Neural crest cell (in vitro differentiated cells): ENCODE data around the gene PCSK5. TPM values are rescaled to one million over a fixed set of nuclear protein-coding genes. Genes with fewer than 3 reads are reported as not detected.
A peak's percentile ranks its signal among the peaks of the same experiment; 100 is the strongest.

Experiments
- DNase-seq: peaks from one replicate; pipeline ENCODE4 v3.0.0; 2021; ENCODE audit warnings: low read depth, mixed read lengths, low spot score
- H3K27ac Mint-ChIP-seq: one replicate; pipeline ENCODE4 v1.8.0; 2021; ENCODE audit warnings: mild to moderate bottlenecking, mixed read lengths; ENCODE audit not compliant: unreplicated experiment
- H3K27me3 Mint-ChIP-seq: 2 replicates; pipeline ENCODE4 v1.8.0; 2021; ENCODE audit warnings: low read depth, mild to moderate bottlenecking, mixed read lengths
- H3K36me3 Mint-ChIP-seq: 2 replicates; pipeline ENCODE4 v1.8.0; 2021; ENCODE audit warnings: low read depth, mild to moderate bottlenecking, mixed read lengths
- H3K4me1 Mint-ChIP-seq: 2 replicates; pipeline ENCODE4 v1.8.0; 2021; ENCODE audit warnings: mixed read lengths
- H3K4me3 Mint-ChIP-seq: one replicate; pipeline ENCODE4 v1.8.0; 2021; ENCODE audit warnings: mild to moderate bottlenecking, mixed read lengths
- H3K9me3 Mint-ChIP-seq: 2 replicates; pipeline ENCODE4 v1.8.0; 2021; ENCODE audit warnings: mixed read lengths
- long read RNA-seq: library from polyadenylated mRNA; unstranded; transcript quantifications from one replicate; pipeline ENCODE4 v2.0.0, GENCODE V29; 2020
- total RNA-seq: library from RNA; stranded (reverse); gene quantifications from 2 replicates; pipeline ENCODE4 v1.2.1, GENCODE V29; 2021
- TF ChIP-seq, protein P1 (sequence below): fragments of 200-600 bp; sonication (generic); conservative IDR thresholded peaks from 2 replicates; pipeline ENCODE4 v1.5.0; 2021; ENCODE audit warnings: antibody characterized with exemption, mild to moderate bottlenecking

Gene PCSK5
- 2.7 and 3.1 TPM in 2 replicates for total RNA-seq
- long read RNA-seq = 0 reads

DNA sequence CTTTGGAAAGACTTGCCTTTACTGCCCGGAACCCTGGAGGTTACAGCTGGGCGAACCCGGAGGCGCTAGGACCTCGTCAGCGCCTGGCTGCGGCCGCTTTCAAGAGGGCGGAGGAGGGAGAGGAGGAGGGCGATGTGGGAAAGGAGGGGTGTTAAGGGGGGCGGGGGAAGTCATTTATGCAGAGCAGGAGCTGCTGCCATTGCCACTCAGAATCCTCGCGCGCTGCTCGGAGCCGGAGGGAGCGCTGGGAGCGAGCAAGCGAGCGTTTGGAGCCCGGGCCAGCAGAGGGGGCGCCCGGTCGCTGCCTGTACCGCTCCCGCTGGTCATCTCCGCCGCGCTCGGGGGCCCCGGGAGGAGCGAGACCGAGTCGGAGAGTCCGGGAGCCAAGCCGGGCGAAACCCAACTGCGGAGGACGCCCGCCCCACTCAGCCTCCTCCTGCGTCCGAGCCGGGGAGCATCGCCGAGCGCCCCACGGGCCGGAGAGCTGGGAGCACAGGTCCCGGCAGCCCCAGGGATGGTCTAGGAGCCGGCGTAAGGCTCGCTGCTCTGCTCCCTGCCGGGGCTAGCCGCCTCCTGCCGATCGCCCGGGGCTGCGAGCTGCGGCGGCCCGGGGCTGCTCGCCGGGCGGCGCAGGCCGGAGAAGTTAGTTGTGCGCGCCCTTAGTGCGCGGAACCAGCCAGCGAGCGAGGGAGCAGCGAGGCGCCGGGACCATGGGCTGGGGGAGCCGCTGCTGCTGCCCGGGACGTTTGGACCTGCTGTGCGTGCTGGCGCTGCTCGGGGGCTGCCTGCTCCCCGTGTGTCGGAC, at the start of gene PCSK5:
TSS of gene PCSK5 (plus strand) at position 202 of the 805 bp plus-strand sequence. CDS start at position 711, 509 bp downstream.
- Mint-ChIP-seq H3K4me1 (peaks cover 23% of the 10 kb centered on the region), H3K4me3 (peak within 1 kb of the TSS; percentile 95), H3K27ac (peak within 1 kb of the TSS; percentile 44), H3K36me3 (no peaks in the 10 kb centered on the region), H3K9me3 (no peaks in the 10 kb centered on the region), H3K27me3 (peaks cover 55% of the 10 kb centered on the region)
- TF ChIP-seq, protein P1, sequence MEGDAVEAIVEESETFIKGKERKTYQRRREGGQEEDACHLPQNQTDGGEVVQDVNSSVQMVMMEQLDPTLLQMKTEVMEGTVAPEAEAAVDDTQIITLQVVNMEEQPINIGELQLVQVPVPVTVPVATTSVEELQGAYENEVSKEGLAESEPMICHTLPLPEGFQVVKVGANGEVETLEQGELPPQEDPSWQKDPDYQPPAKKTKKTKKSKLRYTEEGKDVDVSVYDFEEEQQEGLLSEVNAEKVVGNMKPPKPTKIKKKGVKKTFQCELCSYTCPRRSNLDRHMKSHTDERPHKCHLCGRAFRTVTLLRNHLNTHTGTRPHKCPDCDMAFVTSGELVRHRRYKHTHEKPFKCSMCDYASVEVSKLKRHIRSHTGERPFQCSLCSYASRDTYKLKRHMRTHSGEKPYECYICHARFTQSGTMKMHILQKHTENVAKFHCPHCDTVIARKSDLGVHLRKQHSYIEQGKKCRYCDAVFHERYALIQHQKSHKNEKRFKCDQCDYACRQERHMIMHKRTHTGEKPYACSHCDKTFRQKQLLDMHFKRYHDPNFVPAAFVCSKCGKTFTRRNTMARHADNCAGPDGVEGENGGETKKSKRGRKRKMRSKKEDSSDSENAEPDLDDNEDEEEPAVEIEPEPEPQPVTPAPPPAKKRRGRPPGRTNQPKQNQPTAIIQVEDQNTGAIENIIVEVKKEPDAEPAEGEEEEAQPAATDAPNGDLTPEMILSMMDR = peak; percentile 45
- DNase-seq = peak; percentile 76

DNA sequence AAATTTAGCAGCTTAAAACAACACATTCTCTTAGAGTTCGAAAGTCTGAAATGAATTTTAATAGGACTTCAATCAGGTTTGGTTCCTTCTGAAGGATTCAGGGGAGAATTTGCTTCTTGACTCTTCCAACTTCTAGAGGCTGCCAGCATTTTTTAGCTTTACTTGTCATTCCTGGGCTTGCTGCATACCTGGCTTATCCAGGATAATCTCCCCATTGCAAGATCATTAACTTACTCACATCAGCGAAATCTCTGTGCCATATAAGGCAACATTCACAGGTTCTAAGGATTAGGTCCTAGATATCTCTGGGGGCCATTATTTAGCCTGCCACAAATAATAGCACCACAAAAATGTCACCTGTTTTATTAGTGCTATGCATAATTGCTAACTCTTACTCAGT, 46.2 kb upstream of the PCSK5 start:
- H3K27ac Mint-ChIP-seq = no peak overlapping the region
- TF ChIP-seq, protein P1 = no peak
- H3K4me1 Mint-ChIP-seq = no peaks in the 10 kb centered on the region
- no peak overlapping the region for H3K4me3 Mint-ChIP-seq
- H3K27me3 Mint-ChIP-seq = no peaks in the 10 kb centered on the region
- DNase-seq = no peak
- peaks cover 3% of the 10 kb centered on the region for H3K9me3 Mint-ChIP-seq
- no peaks in the 10 kb centered on the region for H3K36me3 Mint-ChIP-seq

DNA sequence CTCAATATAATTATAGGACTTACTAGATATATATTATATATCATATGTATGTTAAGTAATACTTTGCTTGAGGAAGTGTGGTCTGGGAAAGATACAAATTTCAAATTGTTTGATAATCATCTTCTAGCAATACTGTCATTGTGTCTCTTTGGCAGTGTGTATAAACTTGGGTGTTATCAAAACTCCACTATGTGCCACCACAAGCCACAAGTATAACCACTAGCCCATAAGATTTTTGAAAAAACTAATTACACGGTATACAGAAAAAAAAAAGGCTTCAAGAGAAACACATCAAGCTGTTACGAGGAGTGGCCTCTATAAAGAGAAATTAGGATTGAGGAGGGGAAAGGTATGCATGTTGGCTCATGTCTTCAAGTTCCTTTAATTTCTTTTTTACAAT, 44.7 kb upstream of the PCSK5 start:
- H3K27me3 Mint-ChIP-seq = no peaks in the 10 kb centered on the region

DNA sequence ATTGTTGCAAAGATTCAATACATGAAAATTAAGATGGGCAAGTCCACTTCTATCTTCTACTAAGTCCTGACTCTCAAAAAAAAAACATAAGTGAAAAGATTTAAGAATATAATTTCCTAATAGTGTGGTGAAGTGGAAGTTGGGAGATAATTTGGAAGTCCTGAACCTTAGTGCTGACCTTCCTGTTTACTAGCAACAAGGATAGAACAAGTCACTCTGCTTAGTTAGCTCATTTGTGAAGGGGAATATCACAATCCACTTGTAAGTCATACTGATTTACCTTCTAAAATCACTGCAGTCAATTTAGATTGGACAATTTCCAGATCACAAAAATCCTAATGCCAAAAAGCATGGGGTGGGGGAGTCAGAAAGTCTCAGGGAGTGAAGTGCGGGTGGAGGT, 43.4 kb upstream of the PCSK5 start:
- H3K9me3 Mint-ChIP-seq = peaks cover 3% of the 10 kb centered on the region
- H3K27ac Mint-ChIP-seq = no peak overlapping the region
- H3K4me3 Mint-ChIP-seq = no peak overlapping the region
- TF ChIP-seq, protein P1 = no peak
- H3K4me1 Mint-ChIP-seq = peaks cover 4% of the 10 kb centered on the region
- no peaks in the 10 kb centered on the region for H3K36me3 Mint-ChIP-seq
- H3K27me3 Mint-ChIP-seq = no peaks in the 10 kb centered on the region
- DNase-seq = no peak

More for the DNA sequence above, 44.7 kb upstream of the PCSK5 start:
- no peak for DNase-seq
- H3K4me3 Mint-ChIP-seq = no peak overlapping the region
- TF ChIP-seq, protein P1 = no peak
- H3K27ac Mint-ChIP-seq = no peak overlapping the region
- H3K36me3 Mint-ChIP-seq = no peaks in the 10 kb centered on the region
- H3K9me3 Mint-ChIP-seq = peaks cover 3% of the 10 kb centered on the region
- no peaks in the 10 kb centered on the region for H3K4me1 Mint-ChIP-seq

DNA sequence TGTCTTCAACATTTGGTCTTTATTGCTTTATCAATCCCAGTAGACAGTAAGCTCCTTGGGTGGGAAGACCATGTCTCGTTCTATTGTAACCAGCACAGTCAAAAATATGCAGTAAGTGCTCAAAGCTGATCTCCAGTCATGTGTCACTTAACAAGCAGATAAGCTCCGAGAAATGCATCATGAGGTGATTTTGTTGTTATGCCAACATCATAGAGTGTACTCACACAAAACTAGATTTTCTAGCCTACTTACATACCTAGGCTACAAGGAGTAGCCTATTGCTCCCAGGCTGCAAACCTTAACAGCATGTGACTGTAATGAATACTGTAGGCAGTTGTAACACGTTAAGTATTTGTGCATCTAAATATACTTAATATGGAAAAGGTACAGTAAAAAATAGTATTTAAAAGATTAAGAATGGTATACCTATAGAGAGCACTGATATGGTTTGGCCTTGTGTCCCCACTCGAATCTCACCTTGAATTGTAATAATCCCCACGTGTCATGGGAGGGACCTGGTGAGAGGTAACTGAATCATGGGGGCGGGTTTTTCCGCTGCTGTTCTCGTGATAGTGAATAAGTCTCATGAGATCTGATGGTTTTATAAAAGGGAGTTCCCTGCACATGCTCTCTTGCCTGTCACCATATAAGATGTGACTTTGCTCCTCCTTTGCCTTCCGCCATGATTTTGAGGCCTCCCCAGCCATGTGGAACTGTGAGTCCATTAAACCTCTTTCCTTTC, 39.8 kb upstream of the PCSK5 start:
- Mint-ChIP-seq H3K4me3 (no peak overlapping the region), H3K36me3 (no peaks in the 10 kb centered on the region), H3K27me3 (no peaks in the 10 kb centered on the region), H3K9me3 (peaks cover 3% of the 10 kb centered on the region), H3K4me1 (peaks cover 5% of the 10 kb centered on the region), H3K27ac (no peak overlapping the region)
- no peak for DNase-seq
- TF ChIP-seq, protein P1 = no peak
